GM21367 (cell line): ENCODE measurements around the gene ZNF341.
A peak's percentile ranks its signal among the peaks of the same experiment; 100 is the strongest.

ENCODE experiments used
- ATAC-seq: cut with Tn5 transposase; IDR thresholded peaks from one replicate; pipeline ENCODE4 v1.9.1; 2021; ENCODE audit not compliant: unreplicated experiment

The ZNF341 gene

GRCh38 chr20:33766686-33767085, 34.9 kb downstream of the ZNF341 start:
- no peak for ATAC-seq

DNA sequence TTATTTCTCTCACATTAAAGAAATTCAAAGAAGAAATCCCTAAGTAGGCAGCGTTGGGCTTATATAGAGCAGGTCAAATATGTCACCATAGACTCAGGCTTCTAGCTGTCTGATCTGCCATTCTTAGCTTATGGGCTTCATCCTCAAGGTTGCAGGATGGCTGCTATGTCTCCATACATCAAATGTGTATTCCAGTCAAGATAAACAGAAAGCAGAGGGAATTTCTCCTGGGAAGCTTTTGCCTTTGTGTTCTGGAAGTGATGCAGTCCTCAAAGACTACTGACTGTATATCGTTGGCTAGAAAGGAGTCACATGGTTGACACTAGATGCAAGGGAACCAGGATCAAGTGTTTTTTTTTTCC, 36.0 kb downstream of the ZNF341 start:
- ATAC-seq = no peak

- no peak for ATAC-seq
Observed at GRCh38 chr20:33769043-33769442, 37.2 kb downstream of the ZNF341 start.

DNA sequence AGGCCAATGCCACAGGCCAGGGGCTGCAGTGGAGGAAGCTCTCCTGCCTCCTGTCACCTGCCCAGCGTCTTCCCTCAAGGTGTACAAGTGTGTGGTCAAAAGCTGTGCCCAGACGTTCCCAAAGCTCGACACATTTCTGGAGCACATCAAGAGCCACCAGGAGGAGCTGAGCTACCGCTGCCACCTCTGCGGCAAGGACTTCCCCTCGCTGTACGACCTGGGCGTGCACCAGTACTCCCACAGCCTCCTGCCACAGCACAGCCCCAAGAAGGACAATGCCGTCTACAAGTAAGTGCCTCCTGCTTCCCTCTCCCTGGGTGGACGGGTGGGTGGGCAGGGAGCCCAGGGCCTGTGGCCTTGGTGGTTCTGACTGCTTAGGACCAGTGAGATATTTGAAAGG, 38.2 kb downstream of the ZNF341 start:
- no peak for ATAC-seq

DNA sequence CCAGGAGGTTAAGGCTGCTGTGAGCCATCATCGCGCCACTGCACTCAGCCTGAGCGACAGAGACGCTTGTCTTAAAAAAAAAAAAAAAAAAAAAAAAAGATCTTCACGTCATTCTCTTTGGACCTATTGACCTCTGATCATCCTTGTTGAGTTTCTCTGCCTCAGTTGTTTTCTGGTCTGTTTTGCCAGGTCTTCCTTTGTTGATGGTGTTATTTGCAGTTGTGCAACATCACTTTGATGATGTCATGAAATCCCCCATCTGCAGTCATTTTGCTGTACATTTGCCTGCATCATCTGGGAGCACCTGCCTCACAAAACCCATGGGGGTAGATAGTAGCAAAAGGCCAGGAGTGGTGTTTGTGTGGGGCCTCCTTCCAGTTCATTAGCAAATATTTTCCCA, 40.1 kb downstream of the ZNF341 start:
- ATAC-seq = no peak

DNA sequence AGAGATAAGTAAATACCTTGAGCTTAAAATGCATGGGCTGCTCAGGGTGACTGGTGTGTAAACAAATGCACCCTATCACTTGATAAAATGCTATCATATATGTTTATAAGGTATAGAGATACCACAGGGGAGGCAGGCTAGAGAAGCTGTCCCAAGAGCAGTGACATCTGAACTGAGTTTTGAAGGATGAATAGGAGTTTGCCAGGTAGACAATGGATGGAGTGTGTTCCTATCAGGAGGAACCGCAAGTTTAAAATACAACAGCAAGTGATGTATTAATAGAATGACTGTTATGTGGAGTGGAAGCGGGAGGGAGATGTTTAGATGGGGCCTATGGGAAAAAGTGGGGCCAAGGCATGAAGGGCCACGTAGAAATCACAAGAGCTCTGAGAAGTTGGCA, 40.6 kb downstream of the ZNF341 start:
- no peak for ATAC-seq

- peak; percentile 65 for ATAC-seq
Observed at GRCh38 chr20:33773412-33774089, 41.8 kb downstream of the ZNF341 start.

DNA sequence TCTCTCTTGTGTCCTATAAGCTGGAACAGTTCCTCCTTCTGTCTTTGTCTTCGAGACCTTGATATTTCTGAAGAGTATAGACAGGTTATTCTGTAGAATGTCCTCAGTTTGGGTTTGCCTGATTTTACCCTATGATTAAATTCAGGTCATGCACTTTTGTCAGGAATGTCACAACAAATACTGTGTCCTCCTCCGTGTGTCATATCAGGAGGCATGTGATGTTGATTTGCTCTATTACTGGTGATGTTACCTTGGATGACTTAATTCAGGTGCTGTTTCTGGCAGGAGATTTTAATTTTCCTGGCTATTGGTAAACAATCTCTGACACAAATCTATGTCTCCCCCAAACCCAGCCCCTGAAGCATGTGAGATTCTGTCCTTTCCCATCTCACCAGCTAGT, 46.0 kb downstream of the ZNF341 start:
- no peak for ATAC-seq

GRCh38 chr20:33781133-33781532, 49.3 kb downstream of the ZNF341 start:
- ATAC-seq = no peak

DNA sequence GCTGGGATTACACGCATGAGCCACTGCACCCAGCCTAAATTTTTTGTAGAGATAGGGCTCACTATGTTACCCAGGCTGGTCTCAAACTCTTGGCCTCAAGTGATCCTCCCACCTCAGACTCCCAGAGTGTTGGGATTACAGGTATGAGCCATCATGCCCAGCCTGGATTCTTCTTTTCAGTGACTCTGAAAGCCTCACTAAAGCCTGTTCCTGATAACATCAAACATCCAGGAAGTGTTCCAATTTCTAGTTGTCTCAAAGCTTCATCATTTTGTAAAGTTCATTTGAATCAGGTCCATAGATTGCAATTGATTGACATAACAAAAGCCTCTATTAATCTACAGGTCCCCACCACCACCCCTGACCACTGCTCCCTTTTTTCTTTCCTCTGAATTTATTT, 50.1 kb downstream of the ZNF341 start:
- no peak for ATAC-seq

GRCh38 chr20:33783256-33783655, 51.5 kb downstream of the ZNF341 start:
- ATAC-seq = no peak

DNA sequence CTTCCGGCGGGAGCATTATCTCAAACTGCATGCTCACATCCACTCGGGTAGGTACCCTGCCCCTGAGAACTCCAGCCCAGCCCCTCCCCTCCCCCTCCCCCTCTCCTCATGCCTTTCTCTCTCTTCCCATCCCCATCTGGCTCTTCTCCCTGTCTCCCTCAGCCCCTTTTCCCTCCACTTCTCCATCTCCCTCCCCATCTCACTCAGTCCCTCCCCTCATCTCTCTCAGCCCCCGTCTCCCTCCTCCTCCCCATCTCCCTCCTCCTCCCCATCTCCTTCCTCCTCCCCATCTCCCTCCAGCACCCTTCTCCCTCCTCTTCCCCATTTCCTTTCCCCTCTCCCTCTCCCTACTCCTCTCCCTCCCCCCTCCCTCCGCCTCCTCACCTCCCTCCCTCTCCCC, 52.0 kb downstream of the ZNF341 start:
- no peak for ATAC-seq

GRCh38 chr20:33784225-33784624, 52.4 kb downstream of the ZNF341 start:
- ATAC-seq = no peak

GRCh38 chr20:33785503-33785902, 53.7 kb downstream of the ZNF341 start:
- ATAC-seq = no peak

DNA sequence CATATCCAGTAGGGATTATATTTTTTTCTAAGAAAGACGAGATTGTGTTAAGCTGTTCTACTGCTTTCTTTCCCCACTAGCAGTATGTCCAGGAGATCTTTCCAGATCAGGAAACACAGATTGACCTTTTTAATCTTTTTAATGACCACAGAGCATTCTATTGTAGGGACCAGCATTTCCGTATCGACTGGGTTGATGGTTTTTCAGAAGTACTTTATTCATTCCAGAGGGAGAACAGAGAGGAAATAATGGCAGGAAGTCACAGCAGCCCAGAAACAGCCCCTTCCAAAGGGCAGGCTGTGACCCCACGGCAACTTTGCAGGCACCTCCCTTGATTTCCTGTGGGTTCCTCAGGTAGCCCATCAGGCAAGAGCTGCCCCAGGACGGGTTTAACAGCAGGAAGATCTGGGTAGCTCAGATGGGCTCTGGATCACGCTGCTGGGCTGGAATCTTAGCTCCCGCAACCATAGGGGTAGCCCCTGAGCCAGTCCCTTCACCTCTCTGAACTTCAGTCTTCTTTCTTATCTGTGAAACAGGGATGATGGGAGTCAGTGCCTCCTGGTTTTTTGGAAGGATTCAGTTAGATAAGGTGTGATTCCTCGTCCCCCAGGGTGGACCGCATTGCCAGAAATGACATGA, 55.6 kb downstream of the ZNF341 start:
- no peak for ATAC-seq

- no peak for ATAC-seq
Observed at GRCh38 chr20:33788351-33789049, 56.7 kb downstream of the ZNF341 start.

DNA sequence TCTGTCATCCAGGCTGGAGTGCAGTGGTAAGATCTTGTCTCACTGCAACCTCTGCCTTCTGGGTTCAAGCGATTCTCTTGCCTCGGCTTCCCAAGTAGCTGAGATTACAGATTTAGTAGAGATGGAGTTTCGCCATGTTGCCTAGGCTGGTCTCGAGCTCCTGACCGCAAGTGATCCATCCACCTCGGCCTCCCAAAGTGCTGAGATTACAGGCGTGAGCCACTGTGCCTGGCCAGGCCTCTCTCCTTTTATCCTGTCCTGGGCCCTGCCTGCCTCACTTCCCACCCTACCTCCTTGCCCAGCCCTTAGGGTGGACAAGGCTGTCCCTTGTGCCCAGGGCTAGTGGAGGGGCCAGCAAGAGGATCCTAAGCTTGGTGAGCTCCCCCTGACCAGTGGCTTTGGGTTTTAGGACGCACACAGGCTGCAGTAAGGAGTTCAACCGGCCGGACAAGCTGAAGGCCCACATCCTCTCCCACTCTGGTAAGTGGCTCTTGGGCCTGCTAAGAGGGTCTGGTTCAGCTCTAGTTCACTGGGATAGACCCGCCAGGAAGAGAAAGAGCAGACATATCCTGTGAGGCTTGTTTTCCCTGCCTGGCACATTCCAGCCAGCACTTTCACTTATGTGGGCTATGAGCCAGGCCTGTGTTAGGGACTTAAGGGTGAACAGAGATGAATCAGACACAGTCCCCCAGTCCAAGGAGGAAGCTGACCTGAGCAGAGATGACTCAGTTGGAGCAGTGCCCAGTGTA, 57.5 kb downstream of the ZNF341 start:
- no peak for ATAC-seq

DNA sequence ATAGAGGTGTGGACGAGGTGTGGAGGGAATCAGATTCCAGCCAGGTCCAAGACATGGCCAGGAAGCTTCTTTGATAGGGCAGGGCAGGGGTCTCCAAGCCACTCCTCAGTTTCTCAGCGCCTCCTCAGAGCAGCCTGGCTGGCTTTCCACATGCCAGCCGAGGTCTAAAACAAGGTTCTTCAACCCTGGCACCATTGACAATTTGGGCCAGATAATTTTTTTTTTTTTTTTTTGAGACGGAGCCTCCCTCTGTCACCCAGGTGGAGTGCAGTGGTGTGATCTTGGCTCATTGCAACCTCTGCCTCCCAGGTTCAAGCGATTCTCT, 58.0 kb downstream of the ZNF341 start:
- no peak for ATAC-seq

- no peak for ATAC-seq
Observed at GRCh38 chr20:33790566-33790965, 58.8 kb downstream of the ZNF341 start.

GRCh38 chr20:33791021-33791420, 59.2 kb downstream of the ZNF341 start:
- no peak for ATAC-seq

GRCh38 chr20:33791540-33791939, 59.7 kb downstream of the ZNF341 start:
- ATAC-seq = no peak
